WTC11 (cell line): ENCODE results near the gene RNF167.

ENCODE experiments used
- CTCF ChIP-seq: fragments of 200-600 bp; IDR thresholded peaks from 2 replicates; pipeline ENCODE4 v1.8.0; 2022; ENCODE audit warnings: antibody characterized with exemption
- ELF4 ChIP-seq: sonication (generic); formaldehyde crosslinking; IDR thresholded peaks from 2 replicates; pipeline ENCODE4 v1.8.1; 2022; ENCODE audit warnings: low read depth, mild to moderate bottlenecking, moderate library complexity, missing genetic modification reagents
- FOXJ3 ChIP-seq: sonication (generic); formaldehyde crosslinking; IDR thresholded peaks from 2 replicates; pipeline ENCODE4 v1.9.0; 2021; ENCODE audit warnings: missing genetic modification reagents, mild to moderate bottlenecking, borderline replicate concordance
- MYBL2 ChIP-seq: sonication (generic); formaldehyde crosslinking; IDR thresholded peaks from 2 replicates; pipeline ENCODE4 v1.8.1; 2023; ENCODE audit warnings: mild to moderate bottlenecking, moderate library complexity, missing genetic modification reagents
- NFYB ChIP-seq: sonication (generic); formaldehyde crosslinking; conservative IDR thresholded peaks from 2 replicates; pipeline ENCODE4 v1.8.0; 2022; ENCODE audit warnings: low read depth, missing genetic modification reagents
- PRRX2 ChIP-seq: fragments of 250-450 bp; sonication (Bioruptor Pico); IDR thresholded peaks from 2 replicates; pipeline ENCODE4 v1.8.0; 2021; ENCODE audit warnings: mild to moderate bottlenecking
- SP1 ChIP-seq: sonication (generic); formaldehyde crosslinking; conservative IDR thresholded peaks from 2 replicates; pipeline ENCODE4 v1.8.1; 2022; ENCODE audit warnings: missing genetic modification reagents
- TEAD4 ChIP-seq: sonication (generic); formaldehyde crosslinking; IDR thresholded peaks from 2 replicates; pipeline ENCODE4 v1.8.0; 2022; ENCODE audit warnings: mild to moderate bottlenecking, missing genetic modification reagents
- USF2 ChIP-seq: sonication (generic); formaldehyde crosslinking; IDR thresholded peaks from 2 replicates; pipeline ENCODE4 v1.8.1; 2023; ENCODE audit warnings: mild to moderate bottlenecking, missing genetic modification reagents, moderate library complexity

GRCh38 chr17:4972752-4973151 lies 32.7 kb downstream of the RNF167 start:
- no peak for TF ChIP-seq MYBL2 (CRISPR knock-in tag)
- no peak for TF ChIP-seq USF2 (CRISPR knock-in tag)
- no peak for TF ChIP-seq TEAD4 (CRISPR knock-in tag)
- no peak for TF ChIP-seq NFYB
- no peak for TF ChIP-seq CTCF
- TF ChIP-seq FOXJ3 (CRISPR knock-in tag) = no peak
- no peak for TF ChIP-seq ELF4
- TF ChIP-seq SP1 = no peak
- no peak for TF ChIP-seq PRRX2 (CRISPR knock-in tag)
